ENCODE measurements around the gene SIGMAR1.

SIGMAR1 gene

DNA sequence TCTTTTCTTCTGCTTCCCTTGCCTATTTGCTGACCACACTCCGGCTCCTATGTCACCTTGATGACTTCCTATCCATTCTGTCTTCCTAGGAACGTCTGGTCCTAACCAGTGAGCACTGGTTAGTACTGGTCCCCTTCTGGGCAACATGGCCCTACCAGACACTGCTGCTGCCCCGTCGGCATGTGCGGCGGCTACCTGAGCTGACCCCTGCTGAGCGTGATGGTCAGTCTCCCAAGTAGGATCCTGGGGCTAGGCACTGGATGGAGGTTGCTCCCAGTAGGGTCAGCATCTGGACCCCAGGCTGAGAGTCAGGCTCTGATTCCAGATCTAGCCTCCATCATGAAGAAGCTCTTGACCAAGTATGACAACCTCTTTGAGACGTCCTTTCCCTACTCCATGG lies 11.1 kb upstream of the SIGMAR1 start:
- CTCF ChIA-PET: interaction anchor here (1.3 to 13.8 kb wide), 4 partner anchors 9 to 35 kb away, joined by 3 to 180 read pairs (median 78); partner anchors contain the start of genes CCL27 and SIGMAR1
- POLR2A ChIA-PET: no interaction called here
- TF ChIP-seq, protein P1, sequence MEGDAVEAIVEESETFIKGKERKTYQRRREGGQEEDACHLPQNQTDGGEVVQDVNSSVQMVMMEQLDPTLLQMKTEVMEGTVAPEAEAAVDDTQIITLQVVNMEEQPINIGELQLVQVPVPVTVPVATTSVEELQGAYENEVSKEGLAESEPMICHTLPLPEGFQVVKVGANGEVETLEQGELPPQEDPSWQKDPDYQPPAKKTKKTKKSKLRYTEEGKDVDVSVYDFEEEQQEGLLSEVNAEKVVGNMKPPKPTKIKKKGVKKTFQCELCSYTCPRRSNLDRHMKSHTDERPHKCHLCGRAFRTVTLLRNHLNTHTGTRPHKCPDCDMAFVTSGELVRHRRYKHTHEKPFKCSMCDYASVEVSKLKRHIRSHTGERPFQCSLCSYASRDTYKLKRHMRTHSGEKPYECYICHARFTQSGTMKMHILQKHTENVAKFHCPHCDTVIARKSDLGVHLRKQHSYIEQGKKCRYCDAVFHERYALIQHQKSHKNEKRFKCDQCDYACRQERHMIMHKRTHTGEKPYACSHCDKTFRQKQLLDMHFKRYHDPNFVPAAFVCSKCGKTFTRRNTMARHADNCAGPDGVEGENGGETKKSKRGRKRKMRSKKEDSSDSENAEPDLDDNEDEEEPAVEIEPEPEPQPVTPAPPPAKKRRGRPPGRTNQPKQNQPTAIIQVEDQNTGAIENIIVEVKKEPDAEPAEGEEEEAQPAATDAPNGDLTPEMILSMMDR (IDR thresholded peaks at IDR 0.05; ENCODE audit: insufficient read depth, low read length, missing control alignments): no peak
- H3K4me3 ChIP-seq (ENCODE audit: low read depth, low read length): no peak overlapping the region
- DNase-seq (ENCODE audit: low read depth, low spot score): no peak

DNA sequence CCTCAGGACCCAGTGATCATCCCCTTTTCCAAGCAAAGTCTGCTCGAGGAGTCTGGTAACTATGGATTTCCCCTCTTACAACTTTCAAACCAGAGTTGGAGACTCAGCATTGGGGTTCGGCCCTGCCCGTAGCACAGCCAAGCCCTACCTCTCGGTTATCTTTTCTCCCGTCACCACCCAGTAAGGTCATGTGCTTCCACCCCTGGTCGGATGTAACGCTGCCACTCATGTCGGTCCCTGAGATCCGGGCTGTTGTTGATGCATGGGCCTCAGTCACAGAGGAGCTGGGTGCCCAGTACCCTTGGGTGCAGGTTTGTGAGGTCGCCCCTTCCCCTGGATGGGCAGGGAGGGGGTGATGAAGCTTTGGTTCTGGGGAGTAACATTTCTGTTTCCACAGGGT lies 10.1 kb upstream of the SIGMAR1 start:
- peak overlapping the region; percentile 89 for H3K4me3 ChIP-seq (ENCODE audit: low read depth, low read length)
- DNase-seq (ENCODE audit: low read depth, low spot score): no peak
- CTCF ChIA-PET: interaction anchor here (1.3 to 13.8 kb wide), 4 partner anchors 10 to 55 kb away, joined by 3 to 180 read pairs (median 86); partner anchors contain the start of genes CCL27 and SIGMAR1
- TF ChIP-seq, protein P1 (IDR thresholded peaks at IDR 0.05; ENCODE audit: insufficient read depth, low read length, missing control alignments): no peak
- POLR2A ChIA-PET: no interaction called here

DNA sequence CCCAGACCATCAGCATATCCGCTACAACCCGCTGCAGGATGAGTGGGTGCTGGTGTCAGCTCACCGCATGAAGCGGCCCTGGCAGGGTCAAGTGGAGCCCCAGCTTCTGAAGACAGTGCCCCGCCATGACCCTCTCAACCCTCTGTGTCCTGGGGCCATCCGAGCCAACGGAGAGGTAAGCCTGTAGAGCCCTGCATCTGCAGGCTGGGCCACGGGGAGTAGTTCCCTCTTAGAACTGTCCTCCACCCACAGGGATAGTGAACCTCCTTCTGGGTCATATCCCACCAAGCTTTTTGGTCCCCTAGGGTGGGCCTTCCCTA lies 9.5 kb upstream of the SIGMAR1 start:
- ChIA-PET CTCF (interaction anchor here (0.9 to 13.8 kb wide), 9 partner anchors 10 to 314 kb away, joined by 3 to 180 read pairs (median 10); partner anchors contain the start of genes CCL27 and SIGMAR1), POLR2A (interaction anchor here (1.0 to 1.6 kb wide), 5 partner anchors 9 to 18 kb away, joined by 3 to 31 read pairs (median 4); partner anchors contain the start of gene SIGMAR1)
- TF ChIP-seq, protein P1 (IDR thresholded peaks at IDR 0.05; ENCODE audit: insufficient read depth, low read length, missing control alignments): no peak
- DNase-seq (ENCODE audit: low read depth, low spot score): no peak
- peak overlapping the region; percentile 89 for H3K4me3 ChIP-seq (ENCODE audit: low read depth, low read length)

DNA sequence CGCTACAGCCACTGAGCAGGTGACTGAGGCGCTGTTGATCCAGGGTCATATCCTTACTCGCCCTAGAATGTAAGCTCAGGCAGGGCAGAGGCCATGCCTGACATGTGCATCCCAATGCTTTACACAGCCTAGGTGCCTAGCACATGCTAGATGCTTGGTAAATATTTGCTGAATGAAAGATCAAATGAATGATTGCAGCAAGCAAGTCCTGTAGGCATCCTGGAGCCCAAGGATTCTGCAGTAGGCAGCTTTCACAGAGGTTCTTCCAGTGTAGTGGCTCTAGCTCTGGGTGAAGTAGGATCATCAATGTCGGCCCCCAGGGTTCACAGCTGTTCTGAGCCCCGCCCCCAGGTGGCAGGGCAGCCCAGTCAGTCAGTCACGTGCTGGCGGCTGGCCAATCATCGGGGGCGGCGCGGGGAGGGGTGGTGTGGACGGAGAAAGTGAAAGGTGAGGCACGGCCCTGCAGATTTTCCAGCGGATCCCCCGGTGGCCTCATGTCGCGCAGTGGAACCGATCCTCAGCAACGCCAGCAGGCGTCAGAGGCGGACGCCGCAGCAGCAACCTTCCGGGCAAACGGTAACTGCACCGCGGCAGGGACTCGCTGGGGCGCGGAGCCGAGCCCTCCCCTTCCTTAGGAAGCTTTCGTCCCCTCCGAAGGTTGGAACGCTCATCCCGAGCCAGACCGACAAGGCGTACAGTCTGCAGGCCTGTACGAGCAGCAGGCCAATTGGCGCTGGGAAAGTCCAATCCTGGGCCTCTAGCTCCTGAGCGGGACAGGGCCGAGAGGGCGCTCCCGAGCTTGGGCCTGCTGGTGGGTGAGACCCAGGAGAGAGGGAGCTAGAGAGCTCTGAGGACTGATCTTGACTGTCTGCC lies 8.9 kb upstream of the SIGMAR1 start, which contains the start of gene GALT:
TSS of gene GALT (plus strand) at position 465 of the 873 bp plus-strand sequence. CDS start at position 495, 30 bp downstream.
- TF ChIP-seq, protein P1 (IDR thresholded peaks at IDR 0.05; ENCODE audit: insufficient read depth, low read length, missing control alignments): peak; percentile 89
- ChIA-PET POLR2A (interaction anchor here (1.0 to 1.6 kb wide), 6 partner anchors 9 to 19 kb away, joined by 3 to 31 read pairs (median 4); partner anchors contain the start of gene SIGMAR1), CTCF (interaction anchor here (0.9 to 13.8 kb wide), 10 partner anchors 10 to 314 kb away, joined by 3 to 180 read pairs (median 8); partner anchors contain the start of genes CCL27 and SIGMAR1)
- peak; percentile 42 for DNase-seq (ENCODE audit: low read depth, low spot score)
- H3K4me3 ChIP-seq (ENCODE audit: low read depth, low read length): peak within 1 kb of the TSS; percentile 89

DNA sequence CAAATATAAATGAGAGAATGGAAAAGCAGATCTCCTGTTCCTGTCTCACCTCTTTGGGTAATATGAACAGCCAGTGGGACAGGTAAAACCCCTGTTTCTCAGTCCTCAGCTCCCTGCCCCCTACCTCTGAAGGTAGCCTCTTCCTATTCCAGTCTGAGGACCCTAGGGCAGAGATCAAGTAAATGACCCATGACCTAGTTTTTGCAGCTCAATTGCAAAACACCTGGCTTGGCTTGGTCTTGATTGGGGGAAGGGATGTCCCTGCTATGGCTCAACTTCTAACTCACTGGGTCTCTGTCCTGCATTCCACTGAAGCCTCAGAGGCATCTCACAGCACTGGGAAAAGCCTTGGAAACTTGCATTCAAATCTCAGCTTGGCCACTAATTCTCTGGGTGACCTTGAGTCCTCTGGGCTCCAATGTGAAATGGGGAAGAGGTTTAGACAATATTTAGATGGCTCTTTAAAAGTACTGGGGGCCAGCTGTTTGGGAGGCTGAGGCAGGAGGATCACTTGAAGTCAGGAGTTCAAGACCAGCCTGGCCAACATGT lies 7.3 kb upstream of the SIGMAR1 start:
- DNase-seq (ENCODE audit: low read depth, low spot score): no peak
- no peak overlapping the region for H3K4me3 ChIP-seq (ENCODE audit: low read depth, low read length)
- POLR2A ChIA-PET: no interaction called here
- CTCF ChIA-PET: interaction anchor here (1.1 to 13.8 kb wide), 5 partner anchors 10 to 241 kb away, joined by 3 to 180 read pairs (median 5); partner anchors contain the start of genes CCL27 and SIGMAR1
- TF ChIP-seq, protein P1 (IDR thresholded peaks at IDR 0.05; ENCODE audit: insufficient read depth, low read length, missing control alignments): no peak
